ENCODE data around the gene FNDC3B. TPM values are rescaled to one million over a fixed set of nuclear protein-coding genes. Genes with fewer than 3 reads are reported as not detected.

FNDC3B gene
- total and polyA plus RNA-seq, 9 of the 15 experiments (the other 6 are each of a cell fraction or from before 2014, with no cell fraction given) = 7.0 to 35.8 (median 16.2) TPM

GRCh38 chr3:172281884-172282283 is 242.5 kb downstream of the FNDC3B start (continued):
- TF ChIP-seq, protein P1, sequence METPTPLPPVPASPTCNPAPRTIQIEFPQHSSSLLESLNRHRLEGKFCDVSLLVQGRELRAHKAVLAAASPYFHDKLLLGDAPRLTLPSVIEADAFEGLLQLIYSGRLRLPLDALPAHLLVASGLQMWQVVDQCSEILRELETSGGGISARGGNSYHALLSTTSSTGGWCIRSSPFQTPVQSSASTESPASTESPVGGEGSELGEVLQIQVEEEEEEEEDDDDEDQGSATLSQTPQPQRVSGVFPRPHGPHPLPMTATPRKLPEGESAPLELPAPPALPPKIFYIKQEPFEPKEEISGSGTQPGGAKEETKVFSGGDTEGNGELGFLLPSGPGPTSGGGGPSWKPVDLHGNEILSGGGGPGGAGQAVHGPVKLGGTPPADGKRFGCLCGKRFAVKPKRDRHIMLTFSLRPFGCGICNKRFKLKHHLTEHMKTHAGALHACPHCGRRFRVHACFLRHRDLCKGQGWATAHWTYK (CRISPR knock-in tag; IDR thresholded peaks at IDR 0.05) = no peak
- TF ChIP-seq ZNF785 (CRISPR knock-in tag; IDR thresholded peaks at IDR 0.05) = no peak

- ATAC-seq (no peak), FAIRE-seq (no peak), DNase-seq (ENCODE audit: extremely low read depth in 1 of 4, low spot score in 3 of 4) (no peak)
- Histone ChIP-seq H3K36me3 (ENCODE audit: control insufficient read depth, insufficient read depth, low read length) (peaks cover 38% of the 10 kb centered on the region), H3K27ac (ENCODE audit: extremely low read depth, low read depth, low read length) (no peak overlapping the region), H4K20me1 (replicated peaks; ENCODE audit: control insufficient read depth, insufficient read depth, low read length) (no peaks in the 10 kb centered on the region), H3K9me3 (replicated peaks; ENCODE audit: control insufficient read depth, insufficient read depth, low read depth, low read length) (no peaks in the 10 kb centered on the region), H3K4me1 (replicated peaks in 1 of 2; ENCODE audit: control insufficient read depth in 2 of 2, insufficient read depth in 2 of 2, low read length in 2 of 2) (peaks cover 0 to 5% of the 10 kb centered on the region in 2 experiments; a peak in 2 of 5 replicates), H3K79me2 (ENCODE audit: control insufficient read depth, insufficient read depth, low read length) (peaks cover 2% of the 10 kb centered on the region; the same call in 1 of the 3 replicates), H2AFZ (ENCODE audit: low read depth, low read length) (no peak overlapping the region), H3K9ac (ENCODE audit: insufficient read depth in 1 of 2, low read depth in 2 of 2, low read length in 2 of 2) (no peak overlapping the region), H3K4me2 (ENCODE audit: insufficient read depth, low read length) (no peak overlapping the region), H3K9me1 (ENCODE audit: control insufficient read depth, insufficient read depth, low read length) (no peaks in the 10 kb centered on the region), H3K27me3 (ENCODE audit: control insufficient read depth in 2 of 2, insufficient read depth in 2 of 2, low read length in 2 of 2) (no peaks in the 10 kb centered on the region), H3K4me3 (no peak overlapping the region)
- POLR2A ChIA-PET = no interaction called here
- in situ Hi-C loops (cut with MboI) = no loop called here
- WGBS (ENCODE audit: insufficient coverage, low coverage, missing lambda C conversion rate) = 76% methylated on average over 3 of the region's 3 CpGs
- BruUV-seq (replicated peaks) = no TSS peak
- intact Hi-C loops (cut with micrococcal nuclease) = no loop called here
- CTCF ChIA-PET (ENCODE audit: low intra/inter-chr PET ratio) = no interaction called here
- TF ChIP-seq, protein P2, sequence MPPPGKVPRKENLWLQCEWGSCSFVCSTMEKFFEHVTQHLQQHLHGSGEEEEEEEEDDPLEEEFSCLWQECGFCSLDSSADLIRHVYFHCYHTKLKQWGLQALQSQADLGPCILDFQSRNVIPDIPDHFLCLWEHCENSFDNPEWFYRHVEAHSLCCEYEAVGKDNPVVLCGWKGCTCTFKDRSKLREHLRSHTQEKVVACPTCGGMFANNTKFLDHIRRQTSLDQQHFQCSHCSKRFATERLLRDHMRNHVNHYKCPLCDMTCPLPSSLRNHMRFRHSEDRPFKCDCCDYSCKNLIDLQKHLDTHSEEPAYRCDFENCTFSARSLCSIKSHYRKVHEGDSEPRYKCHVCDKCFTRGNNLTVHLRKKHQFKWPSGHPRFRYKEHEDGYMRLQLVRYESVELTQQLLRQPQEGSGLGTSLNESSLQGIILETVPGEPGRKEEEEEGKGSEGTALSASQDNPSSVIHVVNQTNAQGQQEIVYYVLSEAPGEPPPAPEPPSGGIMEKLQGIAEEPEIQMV (tag; conservative IDR thresholded peaks at IDR 0.05; ENCODE audit: low read depth) = no peak
- TF ChIP-seq MITF (IDR thresholded peaks at IDR 0.05) (no peak), ARID1B (IDR thresholded peaks at IDR 0.05) (no peak), MTA1 (IDR thresholded peaks at IDR 0.05; ENCODE audit: borderline replicate concordance) (no peak), POLR3G (IDR thresholded peaks at IDR 0.05; ENCODE audit: extremely low read depth, insufficient read length, insufficient replicate concordance) (no peak), PHF8 (IDR thresholded peaks at IDR 0.05; ENCODE audit: borderline replicate concordance, low read length) (no peak), TSHZ1 (CRISPR knock-in tag; IDR thresholded peaks at IDR 0.05) (no peak), CHAMP1 (IDR thresholded peaks at IDR 0.05) (no peak)
These were observed 243.5 kb downstream of the FNDC3B start for GRCh38 chr3:172282850-172283249.
